Adipocyte (in vitro differentiated cells): Measurements from ENCODE around the gene NUDT7.
A peak's percentile ranks its signal among the peaks of the same experiment; 100 is the strongest.

Experiments used
- DNase-seq: peaks from one replicate; pipeline ENCODE4 v3.0.0-alpha.2; 2015; ENCODE audit warnings: low read depth
- H3K27me3 ChIP-seq: replicated peaks from 2 replicates; pipeline ENCODE4 v1.7.0; 2013; ENCODE audit warnings: mild to moderate bottlenecking, low read length, moderate library complexity; ENCODE audit not compliant: control insufficient read depth, insufficient read depth
- H3K36me3 ChIP-seq: 2 replicates; pipeline ENCODE4 v1.7.0; 2013; ENCODE audit warnings: low read length, mild to moderate bottlenecking, moderate library complexity; ENCODE audit not compliant: control insufficient read depth, insufficient read depth, severe bottlenecking
- H3K4me1 ChIP-seq: 2 replicates; pipeline ENCODE4 v1.7.0; 2013; ENCODE audit warnings: mild to moderate bottlenecking, low read length, moderate library complexity; ENCODE audit not compliant: control insufficient read depth, insufficient read depth
- H3K4me3 ChIP-seq: 2 replicates; pipeline ENCODE4 v1.7.0; 2013; ENCODE audit warnings: mild to moderate bottlenecking, low read length, moderate library complexity
- H3K9ac ChIP-seq: 2 replicates; pipeline ENCODE4 v1.7.0; 2013; ENCODE audit warnings: mild to moderate bottlenecking, low read length, moderate library complexity
- H3K9me3 ChIP-seq: 2 replicates; pipeline ENCODE4 v1.7.0; 2013; ENCODE audit warnings: mild to moderate bottlenecking, low read length, moderate library complexity; ENCODE audit not compliant: control insufficient read depth

NUDT7 gene

GRCh38 chr16:77722309-77723107 lies at the start of gene NUDT7:
TSS of gene NUDT7 (plus strand) at chr16:77722514. CDS start at chr16:77722583, 69 bp downstream.
- peak; percentile 96 for DNase-seq
- no peaks in the 10 kb centered on the region for H3K9me3 ChIP-seq
- no peaks in the 10 kb centered on the region for H3K27me3 ChIP-seq
- H3K36me3 ChIP-seq, result peaks cover 6% of the 10 kb centered on the region
- H3K9ac ChIP-seq, result peak within 1 kb of the TSS; percentile 94
- peak within 1 kb of the TSS; percentile 93 for H3K4me3 ChIP-seq
- peaks cover 6% of the 10 kb centered on the region for H3K4me1 ChIP-seq

GRCh38 chr16:77674888-77675287 lies 47.4 kb upstream of the NUDT7 start:
- H3K36me3 ChIP-seq, result no peaks in the 10 kb centered on the region
- peak; percentile 42 for DNase-seq
- H3K4me3 ChIP-seq, result peak overlapping the region; percentile 48
- peaks cover 9% of the 10 kb centered on the region for H3K27me3 ChIP-seq
- H3K9ac ChIP-seq, result peak overlapping the region; percentile 34
- no peaks in the 10 kb centered on the region for H3K9me3 ChIP-seq
- H3K4me1 ChIP-seq, result peaks cover 26% of the 10 kb centered on the region

DNA sequence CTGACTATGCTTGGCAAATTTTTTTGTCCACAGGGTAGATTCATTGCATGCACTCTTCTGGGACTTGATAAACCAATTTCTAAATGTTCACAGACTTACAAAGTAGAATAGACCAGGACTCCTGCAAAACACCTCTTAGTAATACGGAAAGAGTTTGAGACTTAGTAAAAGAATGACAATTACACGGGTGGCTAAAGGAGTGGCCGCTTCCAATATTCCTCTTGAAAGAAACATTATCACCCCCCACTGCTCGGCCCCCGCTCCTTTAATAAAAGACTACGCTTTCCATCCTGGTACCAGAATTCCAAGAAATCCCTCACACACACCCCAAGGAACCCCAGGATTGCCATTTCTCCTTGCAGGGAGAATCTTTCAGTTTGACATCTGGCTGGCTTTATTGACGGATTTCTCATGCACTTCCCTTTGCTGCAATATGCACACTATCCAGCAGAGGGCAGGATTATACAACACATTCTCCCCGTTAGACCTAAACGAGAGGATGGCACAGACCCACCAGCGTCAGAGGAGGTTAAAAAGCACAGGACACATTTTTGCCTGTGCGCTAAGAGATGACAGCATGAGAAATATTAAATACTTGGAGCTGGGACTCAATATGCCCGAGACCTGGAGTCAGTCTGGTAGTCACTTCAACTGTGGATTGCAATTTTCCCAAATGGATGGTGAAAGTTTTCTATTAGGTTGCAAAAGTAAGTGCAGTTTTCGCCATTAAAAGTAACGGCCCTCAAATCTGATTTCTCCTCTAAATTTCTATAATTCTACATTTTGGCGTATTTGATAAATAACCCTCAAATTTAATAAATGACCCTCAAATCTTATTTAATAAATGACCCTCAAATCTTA lies 46.6 kb upstream of the NUDT7 start:
- DNase-seq, result peak; percentile 83
- no peaks in the 10 kb centered on the region for H3K9me3 ChIP-seq
- peak overlapping the region; percentile 33 for H3K9ac ChIP-seq
- H3K36me3 ChIP-seq, result no peaks in the 10 kb centered on the region
- peaks cover 3% of the 10 kb centered on the region for H3K27me3 ChIP-seq
- H3K4me1 ChIP-seq, result peaks cover 30% of the 10 kb centered on the region
- H3K4me3 ChIP-seq, result peak overlapping the region; percentile 48

GRCh38 chr16:77677129-77677528 lies 45.2 kb upstream of the NUDT7 start:
- Histone ChIP-seq H3K36me3 (no peaks in the 10 kb centered on the region), H3K4me1 (peaks cover 30% of the 10 kb centered on the region), H3K9ac (no peak overlapping the region), H3K4me3 (no peak overlapping the region), H3K9me3 (no peaks in the 10 kb centered on the region), H3K27me3 (no peaks in the 10 kb centered on the region)
- DNase-seq, result no peak

DNA sequence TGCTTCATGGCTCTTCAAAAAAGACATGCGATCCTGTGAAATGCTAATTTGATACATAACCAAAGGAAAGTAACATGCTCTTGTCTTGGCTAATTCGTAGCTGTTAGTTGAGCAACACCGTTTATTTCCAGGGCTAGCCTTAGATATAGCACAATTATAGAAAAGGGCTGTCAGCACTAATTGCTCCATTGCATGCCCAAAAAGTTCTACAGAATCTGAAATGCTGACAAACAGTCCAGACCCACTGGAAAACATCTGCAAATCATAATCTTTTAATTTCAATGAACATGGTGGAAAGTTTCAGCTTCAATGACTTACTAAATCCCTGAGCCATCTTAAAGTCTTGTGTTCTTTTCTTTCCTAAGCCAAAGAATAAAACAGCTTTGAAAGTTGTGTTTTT lies 42.9 kb upstream of the NUDT7 start:
- DNase-seq, result no peak
- peaks cover 30% of the 10 kb centered on the region for H3K4me1 ChIP-seq

DNA sequence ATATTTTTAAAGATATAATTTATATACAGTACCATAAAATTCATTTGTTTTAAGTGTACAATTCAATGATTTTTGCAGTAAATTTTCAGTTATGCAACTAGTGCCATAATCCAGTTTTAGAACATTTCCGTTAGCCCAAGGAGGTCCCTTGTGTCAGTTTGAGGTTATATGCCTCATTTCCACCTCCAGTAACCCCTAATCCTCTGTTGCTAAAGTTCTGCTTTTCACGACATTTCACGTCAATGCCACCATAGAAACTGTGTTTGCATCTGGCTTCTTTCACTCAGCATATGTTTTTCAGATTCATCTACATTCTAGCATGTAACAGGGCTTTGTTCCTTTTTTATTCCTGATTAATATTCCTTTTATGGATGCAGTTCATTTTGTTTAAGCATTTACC lies 42.4 kb upstream of the NUDT7 start:
- Histone ChIP-seq H3K9me3 (no peaks in the 10 kb centered on the region), H3K4me1 (peaks cover 26% of the 10 kb centered on the region), H3K27me3 (peaks cover 3% of the 10 kb centered on the region), H3K9ac (no peak overlapping the region), H3K36me3 (no peaks in the 10 kb centered on the region), H3K4me3 (no peak overlapping the region)
- DNase-seq, result no peak

More for the DNA sequence above, 42.9 kb upstream of the NUDT7 start:
- Histone ChIP-seq H3K4me3 (no peak overlapping the region), H3K9ac (peak overlapping the region; percentile 3), H3K27me3 (peaks cover 3% of the 10 kb centered on the region), H3K36me3 (no peaks in the 10 kb centered on the region), H3K9me3 (no peaks in the 10 kb centered on the region)

DNA sequence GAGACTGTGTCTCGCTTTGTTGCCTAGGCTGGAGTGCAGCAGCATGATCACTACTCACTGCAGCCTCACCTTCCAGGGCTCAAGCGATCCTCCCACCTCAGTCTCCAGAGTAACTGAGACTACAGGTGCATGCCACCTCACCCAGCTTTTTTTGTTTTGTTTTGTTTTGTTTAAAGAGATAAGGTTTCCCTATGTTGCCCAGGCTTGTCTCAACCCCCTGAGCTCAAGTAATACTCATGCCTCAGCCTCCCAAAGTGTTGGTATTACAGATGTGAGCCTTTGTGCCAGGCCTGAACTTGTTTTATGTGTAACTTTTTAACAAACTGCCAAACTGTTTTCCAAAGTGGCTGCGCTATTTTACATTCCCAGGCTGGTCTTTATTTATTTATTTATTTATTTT lies 41.8 kb upstream of the NUDT7 start:
- DNase-seq, result no peak
- peaks cover 3% of the 10 kb centered on the region for H3K27me3 ChIP-seq
- H3K9ac ChIP-seq, result no peak overlapping the region
- H3K36me3 ChIP-seq, result no peaks in the 10 kb centered on the region
- H3K9me3 ChIP-seq, result no peaks in the 10 kb centered on the region
- no peak overlapping the region for H3K4me3 ChIP-seq
- H3K4me1 ChIP-seq, result peaks cover 20% of the 10 kb centered on the region

DNA sequence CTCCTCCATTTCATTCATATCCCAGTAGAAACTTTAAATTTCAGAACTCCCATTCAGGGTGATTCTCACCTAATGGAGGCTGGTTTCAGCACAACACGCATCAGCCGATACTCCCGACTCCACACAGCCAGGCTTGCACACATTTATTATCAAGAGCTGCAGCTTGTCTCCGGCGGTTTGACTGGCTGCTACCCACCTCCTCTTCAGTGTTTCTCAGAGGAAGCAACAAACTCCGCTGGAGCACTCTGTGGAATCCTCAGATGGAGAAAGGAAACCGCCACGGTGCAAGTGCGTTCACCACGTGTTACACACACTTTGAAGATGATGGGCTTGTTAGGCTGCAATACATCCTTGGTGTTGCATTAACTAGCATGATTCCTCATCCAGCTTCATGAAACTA lies 39.7 kb upstream of the NUDT7 start:
- H3K36me3 ChIP-seq, result no peaks in the 10 kb centered on the region
- H3K27me3 ChIP-seq, result peaks cover 6% of the 10 kb centered on the region
- DNase-seq, result no peak
- H3K4me1 ChIP-seq, result peaks cover 15% of the 10 kb centered on the region
- no peak overlapping the region for H3K9ac ChIP-seq
- no peaks in the 10 kb centered on the region for H3K9me3 ChIP-seq
- no peak overlapping the region for H3K4me3 ChIP-seq

- Histone ChIP-seq H3K4me1 (peaks cover 15% of the 10 kb centered on the region), H3K9ac (no peak overlapping the region), H3K9me3 (no peaks in the 10 kb centered on the region), H3K27me3 (peaks cover 6% of the 10 kb centered on the region), H3K4me3 (no peak overlapping the region), H3K36me3 (no peaks in the 10 kb centered on the region)
- DNase-seq, result no peak
Measured at GRCh38 chr16:77683397-77684180, 38.7 kb upstream of the NUDT7 start.

GRCh38 chr16:77684181-77684526 lies 38.2 kb upstream of the NUDT7 start:
- peaks cover 10% of the 10 kb centered on the region for H3K4me1 ChIP-seq
- H3K27me3 ChIP-seq, result peaks cover 10% of the 10 kb centered on the region
- H3K4me3 ChIP-seq, result no peak overlapping the region
- no peak for DNase-seq
- H3K9ac ChIP-seq, result no peak overlapping the region
- H3K9me3 ChIP-seq, result no peaks in the 10 kb centered on the region
- no peaks in the 10 kb centered on the region for H3K36me3 ChIP-seq

DNA sequence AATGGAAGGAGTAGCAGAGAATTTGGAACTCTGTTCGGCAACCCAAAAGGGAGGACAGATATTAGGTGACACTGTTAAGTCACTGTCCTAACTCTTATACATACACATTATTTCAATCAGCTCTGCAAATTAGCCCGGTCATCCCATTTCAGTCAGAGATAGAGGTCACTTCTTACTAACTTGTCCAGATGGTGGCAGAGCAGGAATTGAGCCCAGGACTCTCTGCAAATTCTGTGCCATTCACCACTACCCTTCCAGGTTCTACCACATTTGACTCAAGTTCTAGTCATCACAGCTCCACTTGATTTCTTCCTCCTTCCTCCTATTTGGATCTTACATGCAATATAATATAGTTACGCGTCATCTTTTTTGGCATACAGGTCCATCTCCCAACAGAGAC lies 35.9 kb upstream of the NUDT7 start:
- Histone ChIP-seq H3K36me3 (no peaks in the 10 kb centered on the region), H3K4me3 (no peak overlapping the region), H3K9me3 (no peaks in the 10 kb centered on the region), H3K27me3 (peaks cover 33% of the 10 kb centered on the region), H3K4me1 (no peaks in the 10 kb centered on the region), H3K9ac (no peak overlapping the region)
- DNase-seq, result no peak
